ENCODE measurements around the gene ADIG. TPM values are rescaled to one million over a fixed set of nuclear protein-coding genes. Genes with fewer than 3 reads are reported as not detected.

ADIG gene
- total RNA-seq, 1 donor from 2014 or later = not detected

DNA sequence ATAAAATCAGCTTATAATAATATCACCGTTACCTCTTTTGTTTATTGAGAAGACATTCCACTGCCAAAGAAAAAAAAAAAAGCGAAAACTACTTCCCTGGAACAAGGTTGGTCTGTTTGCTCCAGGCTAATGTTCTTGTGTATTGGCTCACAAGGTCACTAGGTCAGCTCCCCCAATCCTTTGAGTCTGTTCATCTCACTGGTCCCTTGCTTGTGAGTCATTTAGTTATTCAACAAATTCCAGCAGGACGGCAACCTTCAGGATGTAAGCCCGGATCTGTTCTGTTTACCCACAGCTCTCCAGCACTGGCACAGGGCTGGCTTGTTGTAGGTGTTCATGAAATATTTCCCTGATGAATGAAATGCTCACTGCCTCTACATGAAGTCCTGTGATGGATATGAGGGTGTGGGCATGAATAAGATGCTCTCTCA is 23.9 kb downstream of the ADIG start:
- H3K27me3 Mint-ChIP-seq = peaks cover 58% of the 10 kb centered on the region
- peaks cover 11% of the 10 kb centered on the region for H3K4me1 Mint-ChIP-seq (ENCODE audit: unreplicated experiment)
- H3K36me3 Mint-ChIP-seq = no peaks in the 10 kb centered on the region
- H3K4me3 Mint-ChIP-seq = no peak overlapping the region
- no peak for DNase-seq (ENCODE audit: extremely low spot score, unreplicated experiment)
- TF ChIP-seq, protein P1, sequence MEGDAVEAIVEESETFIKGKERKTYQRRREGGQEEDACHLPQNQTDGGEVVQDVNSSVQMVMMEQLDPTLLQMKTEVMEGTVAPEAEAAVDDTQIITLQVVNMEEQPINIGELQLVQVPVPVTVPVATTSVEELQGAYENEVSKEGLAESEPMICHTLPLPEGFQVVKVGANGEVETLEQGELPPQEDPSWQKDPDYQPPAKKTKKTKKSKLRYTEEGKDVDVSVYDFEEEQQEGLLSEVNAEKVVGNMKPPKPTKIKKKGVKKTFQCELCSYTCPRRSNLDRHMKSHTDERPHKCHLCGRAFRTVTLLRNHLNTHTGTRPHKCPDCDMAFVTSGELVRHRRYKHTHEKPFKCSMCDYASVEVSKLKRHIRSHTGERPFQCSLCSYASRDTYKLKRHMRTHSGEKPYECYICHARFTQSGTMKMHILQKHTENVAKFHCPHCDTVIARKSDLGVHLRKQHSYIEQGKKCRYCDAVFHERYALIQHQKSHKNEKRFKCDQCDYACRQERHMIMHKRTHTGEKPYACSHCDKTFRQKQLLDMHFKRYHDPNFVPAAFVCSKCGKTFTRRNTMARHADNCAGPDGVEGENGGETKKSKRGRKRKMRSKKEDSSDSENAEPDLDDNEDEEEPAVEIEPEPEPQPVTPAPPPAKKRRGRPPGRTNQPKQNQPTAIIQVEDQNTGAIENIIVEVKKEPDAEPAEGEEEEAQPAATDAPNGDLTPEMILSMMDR (conservative IDR thresholded peaks at IDR 0.05) = no peak
- H3K27ac Mint-ChIP-seq = no peak overlapping the region
- no peaks in the 10 kb centered on the region for H3K9me3 Mint-ChIP-seq

DNA sequence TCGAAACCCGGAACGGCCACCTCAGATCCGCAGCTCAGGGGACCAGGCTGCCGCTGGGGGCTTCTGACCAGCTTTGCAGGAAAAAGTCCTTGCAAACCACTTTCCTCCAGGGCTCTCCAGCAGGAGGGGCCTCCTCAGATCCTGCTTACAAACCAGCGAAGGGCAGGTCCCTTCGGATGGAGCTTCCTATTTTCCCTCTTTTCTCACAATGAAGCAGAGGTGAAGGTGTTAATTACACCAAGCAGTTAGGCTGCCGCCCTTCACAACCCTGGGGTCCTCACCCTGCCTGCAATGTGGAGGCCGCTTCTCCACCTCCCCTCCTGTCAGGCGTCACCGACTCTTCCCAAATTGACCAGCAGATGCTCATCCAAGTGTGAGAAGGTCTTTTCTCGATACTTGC is 26.4 kb downstream of the ADIG start:
- no peak for DNase-seq (ENCODE audit: extremely low spot score, unreplicated experiment)
- Mint-ChIP-seq H3K4me3 (no peak overlapping the region), H3K4me1 (ENCODE audit: unreplicated experiment) (no peaks in the 10 kb centered on the region), H3K27me3 (peaks cover 41% of the 10 kb centered on the region), H3K9me3 (no peaks in the 10 kb centered on the region), H3K27ac (no peak overlapping the region), H3K36me3 (no peaks in the 10 kb centered on the region)
- TF ChIP-seq, protein P1 (conservative IDR thresholded peaks at IDR 0.05) = no peak

DNA sequence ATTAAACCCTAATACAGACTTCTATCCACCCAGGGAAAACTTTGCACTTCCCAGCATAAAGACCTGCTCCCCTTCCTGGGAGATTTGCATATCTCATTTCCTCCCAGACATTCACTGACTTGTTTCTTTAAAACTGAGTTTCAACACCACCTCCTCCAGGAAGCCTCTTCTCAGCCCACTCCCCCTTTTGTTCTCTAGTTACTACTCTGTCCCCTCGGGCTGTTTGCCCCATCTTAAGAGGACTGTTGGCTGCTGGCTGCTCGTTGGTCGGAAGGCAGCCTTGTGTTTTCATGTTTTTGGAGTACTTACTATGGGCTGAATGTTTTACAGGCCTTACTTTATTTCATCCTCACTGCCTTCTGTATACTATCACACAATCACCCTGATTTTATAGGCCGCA is 27.2 kb downstream of the ADIG start:
- no peaks in the 10 kb centered on the region for H3K9me3 Mint-ChIP-seq
- H3K36me3 Mint-ChIP-seq = no peaks in the 10 kb centered on the region
- DNase-seq (ENCODE audit: extremely low spot score, unreplicated experiment) = no peak
- TF ChIP-seq, protein P1 (conservative IDR thresholded peaks at IDR 0.05) = no peak
- no peak overlapping the region for H3K27ac Mint-ChIP-seq
- peaks cover 37% of the 10 kb centered on the region for H3K27me3 Mint-ChIP-seq
- no peaks in the 10 kb centered on the region for H3K4me1 Mint-ChIP-seq (ENCODE audit: unreplicated experiment)
- no peak overlapping the region for H3K4me3 Mint-ChIP-seq

DNA sequence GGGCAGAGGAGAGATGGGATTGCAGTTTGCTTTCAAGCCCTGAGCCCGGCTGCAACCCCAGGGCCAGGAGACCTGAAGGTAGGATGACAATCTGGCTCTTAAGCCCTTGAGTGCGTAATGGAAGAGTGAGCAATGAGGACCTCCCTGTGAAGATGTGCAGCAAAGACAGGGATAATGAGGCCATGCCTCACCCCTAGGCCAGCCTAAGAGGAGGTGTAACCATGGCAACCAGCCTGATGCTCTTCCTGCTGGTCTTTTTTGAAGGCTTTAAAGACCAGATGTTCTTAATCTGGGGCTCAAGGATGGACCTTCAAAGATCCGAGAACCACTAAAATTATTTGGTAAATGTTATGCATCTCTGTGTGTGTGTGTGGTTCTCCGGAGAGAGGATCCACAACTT is 28.8 kb downstream of the ADIG start:
- no peak for DNase-seq (ENCODE audit: extremely low spot score, unreplicated experiment)
- Mint-ChIP-seq H3K9me3 (no peaks in the 10 kb centered on the region), H3K27ac (no peak overlapping the region), H3K27me3 (peaks cover 34% of the 10 kb centered on the region), H3K4me3 (no peak overlapping the region), H3K36me3 (no peaks in the 10 kb centered on the region), H3K4me1 (ENCODE audit: unreplicated experiment) (no peaks in the 10 kb centered on the region)
- TF ChIP-seq, protein P1 (conservative IDR thresholded peaks at IDR 0.05) = no peak

DNA sequence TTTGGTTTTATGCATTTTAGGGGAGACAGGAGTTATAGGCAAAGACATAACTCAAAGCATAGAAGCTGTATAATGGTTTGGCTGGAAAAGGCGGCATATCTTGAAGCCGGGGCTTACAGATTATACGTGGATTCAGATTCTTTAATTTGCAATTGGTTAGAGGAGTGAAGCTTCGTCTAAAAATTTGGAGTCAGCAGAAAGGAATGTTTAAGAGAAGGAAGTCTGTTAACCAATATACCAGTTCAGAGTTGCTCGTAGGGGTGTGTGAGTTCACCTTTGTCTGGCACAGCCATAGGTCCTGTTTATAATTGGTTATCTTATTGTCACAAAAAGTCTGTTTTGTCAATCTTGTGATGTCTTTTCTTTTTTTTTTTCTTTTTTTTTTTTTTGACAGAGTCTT is 29.5 kb downstream of the ADIG start:
- DNase-seq (ENCODE audit: extremely low spot score, unreplicated experiment) = no peak
- Mint-ChIP-seq H3K27me3 (peaks cover 31% of the 10 kb centered on the region), H3K36me3 (no peaks in the 10 kb centered on the region), H3K9me3 (no peaks in the 10 kb centered on the region), H3K27ac (no peak overlapping the region), H3K4me1 (ENCODE audit: unreplicated experiment) (no peaks in the 10 kb centered on the region), H3K4me3 (no peak overlapping the region)
- TF ChIP-seq, protein P1 (conservative IDR thresholded peaks at IDR 0.05) = no peak

All from type B pancreatic cell (in vitro differentiated cells).